Occipital lobe (tissue), 1 donor: ENCODE results near the gene OR6C75. TPM values are rescaled to one million over a fixed set of nuclear protein-coding genes. Genes with fewer than 3 reads are reported as not detected.

Source experiments
- total RNA-seq: library from RNA; depleted of rRNA; stranded (reverse); fragments of >200 nt; gene quantifications from one replicate; pipeline ENCODE4 v1.2.3, GENCODE V29; 2014

The OR6C75 gene
- total RNA-seq, 1 donor from 2014 or later, result not detected

Other genes with a start within 250 kb of the OR6C75 start
- gene OR9K2, start 236.6 kb upstream of the OR6C75 start, total RNA-seq, result 0.16 TPM
- gene OR10A7, start 141.9 kb upstream of the OR6C75 start, total RNA-seq, result not detected
- not detected for gene OR6C74, start 118.4 kb upstream of the OR6C75 start, total RNA-seq
- not detected for gene OR6C6, start 66.4 kb upstream of the OR6C75 start, total RNA-seq
- not detected for gene OR6C1, start 48.6 kb upstream of the OR6C75 start, total RNA-seq
- not detected for gene OR6C3, start 32.2 kb upstream of the OR6C75 start, total RNA-seq
- gene OR6C65, start 37.6 kb downstream of the OR6C75 start, total RNA-seq, result not detected
- not detected for gene OR6C76, start 63.3 kb downstream of the OR6C75 start, total RNA-seq
- not detected for gene OR6C2, start 81.1 kb downstream of the OR6C75 start, total RNA-seq
- not detected for gene OR6C70, start 107.2 kb downstream of the OR6C75 start, total RNA-seq
- gene OR6C68, start 129.4 kb downstream of the OR6C75 start, total RNA-seq, result not detected
- gene OR6C4, start 186.6 kb downstream of the OR6C75 start, total RNA-seq, result not detected
- gene OR2AP1, start 209.5 kb downstream of the OR6C75 start, total RNA-seq, result not detected